NB4 (cell line): ENCODE results near the gene SCNN1B.

Experiments
- DNase-seq: peaks from one replicate; pipeline ENCODE4 v3.0.0; 2010; ENCODE audit warnings: low read depth
- H3K4me3 ChIP-seq: one replicate; pipeline ENCODE4 v1.5.1; 2011; ENCODE audit warnings: mild to moderate bottlenecking, low read depth, low read length, moderate library complexity
- MYC ChIP-seq: IDR thresholded peaks from 2 replicates; pipeline ENCODE4 v1.6.1; 2011; ENCODE audit warnings: low read depth, low read length
- POLR2A ChIP-seq: IDR thresholded peaks from 2 replicates; pipeline ENCODE4 v1.6.1; 2011; ENCODE audit warnings: mild to moderate bottlenecking; ENCODE audit not compliant: insufficient read length; ENCODE audit errors: extremely low read depth
- TF ChIP-seq, protein P1 (sequence below): IDR thresholded peaks from 2 replicates; pipeline ENCODE4 v1.6.1; 2011; ENCODE audit warnings: low read depth, low read length
- TF ChIP-seq, protein P2 (sequence below): IDR thresholded peaks from one replicate; pipeline ENCODE4 v1.5.1; 2012; ENCODE audit warnings: low read depth, low read length

The SCNN1B gene

DNA sequence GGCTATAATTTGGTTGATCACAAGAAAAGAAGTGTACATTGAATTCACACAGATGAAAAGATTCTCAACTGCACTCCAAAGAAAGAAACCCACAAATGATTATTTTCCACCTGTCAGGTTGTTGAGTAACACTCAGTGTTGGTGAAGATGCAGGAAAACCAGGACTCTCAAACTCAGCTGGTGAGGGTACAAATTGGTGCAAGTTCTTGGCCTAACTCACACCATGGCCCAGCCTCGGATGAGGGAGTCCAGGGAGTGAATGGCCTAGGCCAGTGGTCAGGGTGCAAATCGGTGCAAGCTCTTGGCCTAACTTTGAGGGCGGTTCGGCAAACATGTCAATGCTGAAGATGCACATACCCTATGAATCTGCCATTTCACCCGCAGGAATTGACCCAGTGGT lies 8.6 kb downstream of the SCNN1B start:
- no peak for TF ChIP-seq MYC
- TF ChIP-seq, protein P1, sequence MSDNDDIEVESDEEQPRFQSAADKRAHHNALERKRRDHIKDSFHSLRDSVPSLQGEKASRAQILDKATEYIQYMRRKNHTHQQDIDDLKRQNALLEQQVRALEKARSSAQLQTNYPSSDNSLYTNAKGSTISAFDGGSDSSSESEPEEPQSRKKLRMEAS, result no peak
- no peak for TF ChIP-seq POLR2A
- TF ChIP-seq, protein P2, sequence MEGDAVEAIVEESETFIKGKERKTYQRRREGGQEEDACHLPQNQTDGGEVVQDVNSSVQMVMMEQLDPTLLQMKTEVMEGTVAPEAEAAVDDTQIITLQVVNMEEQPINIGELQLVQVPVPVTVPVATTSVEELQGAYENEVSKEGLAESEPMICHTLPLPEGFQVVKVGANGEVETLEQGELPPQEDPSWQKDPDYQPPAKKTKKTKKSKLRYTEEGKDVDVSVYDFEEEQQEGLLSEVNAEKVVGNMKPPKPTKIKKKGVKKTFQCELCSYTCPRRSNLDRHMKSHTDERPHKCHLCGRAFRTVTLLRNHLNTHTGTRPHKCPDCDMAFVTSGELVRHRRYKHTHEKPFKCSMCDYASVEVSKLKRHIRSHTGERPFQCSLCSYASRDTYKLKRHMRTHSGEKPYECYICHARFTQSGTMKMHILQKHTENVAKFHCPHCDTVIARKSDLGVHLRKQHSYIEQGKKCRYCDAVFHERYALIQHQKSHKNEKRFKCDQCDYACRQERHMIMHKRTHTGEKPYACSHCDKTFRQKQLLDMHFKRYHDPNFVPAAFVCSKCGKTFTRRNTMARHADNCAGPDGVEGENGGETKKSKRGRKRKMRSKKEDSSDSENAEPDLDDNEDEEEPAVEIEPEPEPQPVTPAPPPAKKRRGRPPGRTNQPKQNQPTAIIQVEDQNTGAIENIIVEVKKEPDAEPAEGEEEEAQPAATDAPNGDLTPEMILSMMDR, result no peak
- no peak for DNase-seq
- no peak overlapping the region for H3K4me3 ChIP-seq

DNA sequence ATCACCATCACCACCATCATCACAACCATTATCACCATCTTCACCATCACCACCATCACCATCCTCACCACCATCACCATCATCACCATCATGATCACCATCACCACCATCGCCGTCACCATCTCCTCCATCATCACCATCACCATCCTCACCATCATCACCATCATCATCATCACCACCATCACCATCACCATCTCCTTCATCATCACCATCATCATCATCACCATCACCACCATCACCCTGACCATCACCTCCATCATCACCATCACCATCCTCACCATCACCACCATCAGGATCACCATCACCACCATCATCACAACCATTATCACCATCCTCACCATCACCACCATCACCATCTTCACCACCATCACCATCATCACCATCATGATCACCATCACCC lies 14.1 kb downstream of the SCNN1B start:
- TF ChIP-seq, protein P2, result no peak
- TF ChIP-seq POLR2A, result no peak
- TF ChIP-seq, protein P1, result no peak
- TF ChIP-seq MYC, result no peak
- no peak for DNase-seq
- no peak overlapping the region for H3K4me3 ChIP-seq

DNA sequence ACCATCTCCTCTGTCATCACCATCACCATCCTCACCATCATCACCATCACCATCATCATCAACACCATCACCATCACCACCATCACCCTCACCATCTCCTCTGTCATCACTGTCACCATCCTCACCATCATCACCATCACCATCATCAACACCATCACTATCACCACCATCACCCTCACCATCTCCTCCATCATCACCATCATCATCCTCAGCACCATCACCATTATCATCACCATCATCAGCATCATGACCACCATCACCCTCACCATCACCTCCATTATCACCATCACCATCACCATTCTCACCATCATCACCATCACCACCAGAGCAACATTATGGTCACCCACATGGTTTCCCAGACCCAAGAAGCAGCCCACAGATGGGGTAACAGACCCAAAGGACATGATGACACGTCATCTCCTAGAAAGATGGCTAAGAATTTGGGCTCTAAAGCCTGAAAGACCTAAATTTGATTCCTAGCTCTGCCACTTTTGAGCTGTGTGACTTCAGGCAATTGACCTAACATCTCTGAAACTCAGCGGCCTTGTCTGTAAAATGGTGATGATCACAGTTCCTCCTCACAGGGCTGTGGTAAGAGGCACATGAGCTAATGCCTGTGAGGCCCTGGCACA lies 14.6 kb downstream of the SCNN1B start:
- no peak overlapping the region for H3K4me3 ChIP-seq
- TF ChIP-seq, protein P1, result no peak
- no peak for TF ChIP-seq MYC
- TF ChIP-seq, protein P2, result no peak
- no peak for TF ChIP-seq POLR2A
- no peak for DNase-seq

DNA sequence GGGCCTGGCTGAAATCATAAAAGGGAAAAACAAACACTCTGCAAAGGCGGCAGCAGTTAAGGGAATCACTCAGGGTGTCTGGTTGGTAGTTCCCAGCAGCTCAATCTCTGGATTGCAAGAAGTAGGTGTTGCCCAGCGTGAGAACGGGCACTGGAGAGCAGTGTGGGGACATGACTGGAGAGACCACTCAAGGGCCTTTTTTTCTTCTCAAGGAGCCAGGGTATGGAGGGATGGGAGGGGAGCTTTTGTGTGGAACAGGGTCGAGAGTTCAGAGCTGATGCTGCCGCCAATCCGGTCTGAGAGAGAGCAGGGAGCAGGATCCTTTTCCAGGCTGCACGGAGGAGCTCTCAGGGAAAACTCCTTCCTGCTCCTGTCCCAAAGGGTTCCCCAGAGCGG lies 15.2 kb downstream of the SCNN1B start:
- H3K4me3 ChIP-seq, result no peak overlapping the region
- no peak for DNase-seq
- TF ChIP-seq, protein P2, result no peak
- no peak for TF ChIP-seq POLR2A
- TF ChIP-seq MYC, result no peak

DNA sequence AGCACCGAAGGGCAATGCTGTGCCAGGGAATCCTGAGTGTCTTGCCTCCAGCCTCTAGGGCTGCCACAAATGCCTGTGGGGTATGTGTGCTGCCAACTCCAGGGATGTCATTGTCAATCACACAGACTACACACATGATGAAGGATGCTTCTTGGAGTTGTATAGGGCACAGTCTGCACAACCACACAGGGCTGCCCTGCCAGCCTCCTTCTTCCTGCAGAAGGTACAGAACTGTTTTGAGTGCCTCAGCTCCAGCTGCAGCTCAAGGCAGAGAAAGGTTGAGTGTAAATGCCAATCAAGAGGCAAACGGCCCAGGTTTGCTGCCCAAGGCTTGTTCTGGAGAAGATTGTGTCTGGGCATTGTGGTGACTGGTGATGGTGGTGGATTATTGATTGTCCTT lies 15.6 kb downstream of the SCNN1B start:
- no peak for DNase-seq
- H3K4me3 ChIP-seq, result no peak overlapping the region
- TF ChIP-seq, protein P1, result no peak
- no peak for TF ChIP-seq POLR2A
- no peak for TF ChIP-seq MYC
- TF ChIP-seq, protein P2, result no peak

DNA sequence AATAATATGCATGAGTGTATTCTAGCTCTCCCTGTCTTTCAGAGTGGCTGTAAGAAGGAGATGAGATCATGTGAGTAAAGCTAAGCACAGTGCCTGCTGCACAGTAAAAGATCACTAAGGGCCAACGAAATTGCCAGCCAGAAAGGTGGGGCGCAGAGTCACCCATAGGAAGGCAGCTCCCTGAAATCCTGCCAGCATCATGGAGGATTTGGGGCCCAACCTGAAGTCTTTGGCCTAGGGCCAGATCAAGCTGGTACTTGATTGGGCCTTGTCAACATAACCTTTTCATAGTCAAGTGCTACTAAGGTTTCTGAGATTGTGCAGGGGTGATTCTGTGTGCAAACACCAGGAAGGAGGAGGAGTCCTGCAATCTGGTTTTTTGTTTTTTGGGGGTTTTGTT lies 16.5 kb downstream of the SCNN1B start:
- DNase-seq, result no peak
- no peak for TF ChIP-seq MYC
- TF ChIP-seq, protein P2, result no peak
- TF ChIP-seq, protein P1, result no peak
- no peak for TF ChIP-seq POLR2A
- H3K4me3 ChIP-seq, result no peak overlapping the region
